ENCODE measurements around the gene PDSS1.
A peak's percentile ranks its signal among the peaks of the same experiment; 100 is the strongest.
"Not testable (repeated sequence)": the region's sequence is repeated elsewhere in the genome, so short reads cannot be mapped to it uniquely, and the experiment has no call there.

Gene PDSS1

DNA sequence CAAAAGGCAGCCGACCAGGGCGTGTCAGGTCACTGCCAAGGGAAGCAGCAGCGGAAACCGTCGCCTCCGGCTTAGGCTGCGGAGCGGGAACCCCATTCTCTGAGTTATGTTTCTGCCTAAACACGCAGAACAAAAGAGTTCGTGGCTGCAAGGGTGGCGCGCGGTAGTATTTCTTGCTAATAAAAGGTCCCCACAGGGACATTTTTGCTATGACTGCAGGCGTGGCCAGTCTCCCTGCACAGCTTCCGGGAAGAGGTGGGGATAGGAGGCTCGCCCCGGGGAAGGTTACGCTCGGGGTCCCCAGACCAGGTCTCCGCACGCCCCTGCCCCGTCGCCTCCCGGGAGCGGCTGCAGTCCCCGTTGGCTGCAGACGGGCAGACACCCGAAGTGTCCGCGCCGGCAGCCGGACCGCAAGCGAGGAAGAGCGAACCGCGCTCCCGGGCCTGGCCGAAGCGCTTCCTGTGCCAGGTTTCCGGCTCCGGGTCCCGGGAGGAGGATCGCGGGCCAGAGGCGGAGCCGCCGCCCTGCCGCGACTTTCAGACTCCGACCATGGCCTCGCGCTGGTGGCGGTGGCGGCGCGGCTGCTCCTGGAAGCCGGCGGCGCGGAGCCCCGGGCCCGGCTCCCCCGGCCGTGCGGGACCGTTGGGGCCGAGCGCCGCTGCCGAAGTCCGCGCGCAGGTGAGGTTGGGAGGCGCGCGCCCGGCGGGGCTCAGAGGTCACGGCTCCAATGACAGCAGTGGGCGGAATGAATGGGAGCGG lies at the start of gene PDSS1:
PDSS1 (plus strand) TSS at position 539 of the 759 bp plus-strand sequence; CDS start at position 550, 11 bp downstream.
- peak; percentile 24 for DNase-seq (ENCODE audit: low read depth)

GRCh38 chr10:26648245-26648636 lies 49.3 kb upstream of the PDSS1 start:
- DNase-seq (ENCODE audit: low read depth), result not testable (repeated sequence)

- DNase-seq (ENCODE audit: low read depth), result no peak
Measured at GRCh38 chr10:26650406-26650805, 47.1 kb upstream of the PDSS1 start.

- DNase-seq (ENCODE audit: low read depth), result not testable (repeated sequence)
Measured at GRCh38 chr10:26651476-26651875, 46.0 kb upstream of the PDSS1 start.

GRCh38 chr10:26653004-26653403 lies 44.5 kb upstream of the PDSS1 start:
- no peak for DNase-seq (ENCODE audit: low read depth)

- no peak for DNase-seq (ENCODE audit: low read depth)
Measured at GRCh38 chr10:26655746-26656145, 41.8 kb upstream of the PDSS1 start.

DNA sequence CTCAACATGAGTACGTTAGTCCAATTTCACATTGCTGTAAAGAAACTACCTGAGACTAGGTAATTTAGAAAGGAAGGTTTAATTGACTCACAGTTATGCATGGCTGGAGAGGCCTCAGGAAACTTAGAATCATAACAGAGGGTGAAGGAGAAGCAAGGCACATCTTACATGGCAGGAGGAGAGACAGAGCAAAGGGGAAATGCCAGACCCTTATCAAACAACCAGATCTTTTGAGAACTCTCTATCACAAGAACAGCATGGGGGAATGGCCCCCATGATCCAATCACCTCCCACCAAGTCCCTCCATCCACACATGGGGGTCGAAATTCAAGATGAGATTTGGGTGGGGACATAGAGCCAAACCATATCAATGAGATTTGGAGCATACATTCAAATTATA lies 34.6 kb upstream of the PDSS1 start:
- no peak for DNase-seq (ENCODE audit: low read depth)

DNA sequence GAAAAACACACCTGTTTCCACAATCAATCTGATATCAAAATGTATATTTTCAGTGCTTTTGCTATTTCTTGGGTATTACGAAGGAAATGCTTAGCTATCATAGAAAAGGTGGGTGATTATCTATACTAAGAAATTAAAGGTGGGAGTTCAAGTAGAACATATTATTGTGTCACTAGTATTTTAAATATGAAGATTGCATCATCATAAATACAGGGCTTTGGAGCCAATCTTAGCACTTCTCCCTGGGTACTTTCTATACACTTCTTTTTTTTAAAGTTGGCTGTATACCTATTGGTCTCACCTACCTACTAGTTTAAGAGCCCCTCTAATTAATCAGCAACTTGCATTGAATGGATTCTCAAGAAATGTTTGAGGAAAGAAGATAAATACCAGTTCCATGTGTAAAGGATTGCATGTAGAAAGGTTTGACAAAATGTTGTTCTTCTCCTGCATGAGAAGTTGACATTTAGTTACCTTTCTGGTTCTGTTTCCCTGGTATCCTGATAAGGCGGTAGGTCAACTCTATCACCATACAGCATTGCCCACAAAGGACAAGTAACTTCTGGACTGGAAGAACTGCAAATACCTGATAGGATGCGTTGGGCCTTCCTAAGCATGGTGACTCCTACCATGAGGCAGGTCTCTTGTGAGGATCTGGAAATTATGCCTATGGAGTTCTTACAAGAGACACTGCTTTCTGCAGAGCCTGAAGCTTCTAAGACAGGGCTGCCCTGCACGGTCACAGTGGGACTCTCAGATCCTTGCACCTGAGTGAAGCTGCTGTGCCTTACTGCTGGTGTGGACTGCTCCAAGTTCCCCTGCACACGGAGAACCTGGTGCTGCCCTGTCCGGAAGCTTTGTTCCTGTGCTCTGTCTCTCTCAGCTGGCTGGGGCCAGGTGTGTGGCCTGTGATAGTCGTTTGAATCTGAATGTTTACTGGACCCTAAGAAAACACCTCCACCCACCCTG lies 32.1 kb upstream of the PDSS1 start:
- no peak for DNase-seq (ENCODE audit: low read depth)

DNA sequence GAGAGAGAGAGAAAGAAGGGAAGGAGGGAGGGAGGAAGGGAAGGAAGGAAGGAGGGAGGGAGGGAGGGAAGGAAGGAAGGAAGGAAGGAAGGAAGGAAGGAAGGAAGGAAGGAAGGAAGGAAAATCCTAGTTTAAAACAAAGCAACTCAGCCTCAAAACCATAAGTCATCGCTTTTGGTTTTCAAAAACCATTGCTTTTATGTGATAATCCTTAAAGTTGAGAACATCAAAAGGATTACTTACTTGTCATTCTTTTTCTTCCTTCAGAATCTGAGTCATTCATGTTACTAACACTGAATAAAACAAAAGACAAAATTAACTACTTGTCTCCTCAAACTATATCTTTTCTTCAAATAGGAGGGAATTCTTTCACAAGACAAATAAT lies 21.6 kb upstream of the PDSS1 start:
- DNase-seq (ENCODE audit: low read depth), result no peak

- no peak for DNase-seq (ENCODE audit: low read depth)
Measured at GRCh38 chr10:26679588-26679987, 17.9 kb upstream of the PDSS1 start.

DNA sequence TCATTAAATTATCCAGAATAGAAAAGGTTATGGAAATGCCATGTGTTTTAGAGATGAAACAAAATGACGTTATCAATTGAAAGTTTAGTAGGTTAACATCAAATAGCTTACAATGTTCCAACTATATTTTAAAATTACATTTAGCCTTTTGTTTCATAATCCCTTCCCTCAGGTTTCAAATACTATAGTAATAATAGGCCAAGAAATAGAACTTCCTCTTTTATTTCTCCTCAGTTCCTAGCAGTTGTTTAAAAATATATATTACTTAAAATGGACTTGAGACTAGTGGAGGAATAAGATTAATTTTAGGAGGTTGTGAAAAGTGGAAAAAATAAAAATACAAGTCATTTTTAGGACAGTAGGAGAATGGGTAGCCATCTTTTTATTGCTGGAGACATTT lies 16.4 kb upstream of the PDSS1 start:
- DNase-seq (ENCODE audit: low read depth), result no peak

DNA sequence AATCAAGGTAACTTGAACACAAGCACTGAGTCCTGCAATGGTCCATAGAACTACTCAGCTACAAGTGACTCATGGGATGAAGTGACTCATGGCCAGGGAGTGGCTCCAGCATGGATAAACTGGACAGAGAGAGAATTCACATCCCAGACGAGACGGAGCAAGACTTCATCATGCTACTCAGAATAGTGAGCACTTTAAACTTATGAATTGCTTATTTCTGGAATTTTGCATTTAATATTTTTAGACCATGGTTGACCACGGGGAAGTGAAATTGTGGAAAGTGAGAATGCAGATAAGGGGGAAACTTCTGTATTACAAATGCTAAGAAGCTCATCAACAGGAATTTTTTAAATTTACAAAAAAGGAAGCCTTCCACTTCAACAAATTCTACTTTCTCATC lies 15.5 kb upstream of the PDSS1 start:
- not testable (repeated sequence) for DNase-seq (ENCODE audit: low read depth)

DNA sequence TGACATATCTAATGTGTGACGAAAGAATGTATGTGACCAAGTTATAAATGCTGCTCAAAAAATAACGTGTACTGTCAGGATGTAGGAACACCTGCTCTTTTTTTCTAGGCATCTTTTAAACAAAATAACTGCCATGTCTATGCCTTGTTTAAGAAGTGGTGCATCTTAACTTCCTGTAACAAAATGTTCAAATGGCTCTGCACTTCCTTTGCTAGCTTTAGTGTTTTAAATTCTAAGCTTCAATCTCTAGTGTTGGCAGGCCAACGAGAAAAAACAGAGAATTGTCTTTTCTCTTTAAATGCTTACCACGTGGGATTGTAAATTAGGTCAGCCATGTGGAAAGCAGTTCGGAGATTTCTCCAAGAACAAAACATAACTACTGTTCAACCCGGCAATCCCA lies 14.6 kb upstream of the PDSS1 start:
- DNase-seq (ENCODE audit: low read depth), result no peak

- not testable (repeated sequence) for DNase-seq (ENCODE audit: low read depth)
Measured at GRCh38 chr10:26684667-26685264, 12.7 kb upstream of the PDSS1 start.

- no peak for DNase-seq (ENCODE audit: low read depth)
Measured at GRCh38 chr10:26685441-26685840, 12.1 kb upstream of the PDSS1 start.

DNA sequence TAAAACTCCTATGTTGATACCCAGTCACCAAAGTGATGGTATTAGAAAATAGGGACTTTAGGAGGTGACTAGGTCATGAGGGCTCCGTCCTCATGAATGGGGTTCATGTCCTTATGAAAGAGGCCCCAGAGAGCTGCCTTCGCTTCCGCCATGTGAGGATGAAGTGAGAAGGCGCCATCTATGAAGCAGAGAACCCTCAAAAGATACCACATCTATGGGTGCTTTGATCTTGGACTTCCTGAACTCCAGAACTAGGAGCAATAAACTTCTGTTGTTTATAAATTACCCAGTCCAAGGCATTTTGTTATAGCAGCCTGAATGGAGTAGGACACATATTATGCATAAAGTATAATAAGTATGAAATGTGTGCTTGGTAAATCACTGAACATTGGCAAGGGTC lies 8.1 kb upstream of the PDSS1 start:
- no peak for DNase-seq (ENCODE audit: low read depth)

- no peak for DNase-seq (ENCODE audit: low read depth)
Measured at GRCh38 chr10:26690731-26691475, 6.6 kb upstream of the PDSS1 start.

DNA sequence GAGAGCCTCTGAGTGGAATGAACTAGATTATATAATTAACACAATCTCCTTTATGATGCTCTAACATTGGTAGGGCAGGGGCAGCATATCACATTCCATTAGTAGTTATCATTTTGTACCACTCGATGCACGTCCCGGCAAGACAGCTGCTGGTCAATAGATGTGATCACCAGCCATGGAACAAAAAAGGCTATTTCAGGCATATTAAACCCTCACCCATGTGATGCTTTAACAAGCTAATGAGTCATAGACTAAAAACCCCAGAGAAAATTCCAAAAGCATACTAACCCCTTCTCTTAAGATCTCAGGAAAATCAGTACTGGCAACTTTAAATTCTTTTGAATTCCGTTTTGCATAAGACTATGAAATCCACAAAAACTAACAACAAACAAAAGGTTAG lies 3.0 kb upstream of the PDSS1 start:
- not testable (repeated sequence) for DNase-seq (ENCODE audit: low read depth)

- DNase-seq (ENCODE audit: low read depth), result no peak
Measured at GRCh38 chr10:26696786-26697162, 727 bp upstream of the PDSS1 start.

DNA sequence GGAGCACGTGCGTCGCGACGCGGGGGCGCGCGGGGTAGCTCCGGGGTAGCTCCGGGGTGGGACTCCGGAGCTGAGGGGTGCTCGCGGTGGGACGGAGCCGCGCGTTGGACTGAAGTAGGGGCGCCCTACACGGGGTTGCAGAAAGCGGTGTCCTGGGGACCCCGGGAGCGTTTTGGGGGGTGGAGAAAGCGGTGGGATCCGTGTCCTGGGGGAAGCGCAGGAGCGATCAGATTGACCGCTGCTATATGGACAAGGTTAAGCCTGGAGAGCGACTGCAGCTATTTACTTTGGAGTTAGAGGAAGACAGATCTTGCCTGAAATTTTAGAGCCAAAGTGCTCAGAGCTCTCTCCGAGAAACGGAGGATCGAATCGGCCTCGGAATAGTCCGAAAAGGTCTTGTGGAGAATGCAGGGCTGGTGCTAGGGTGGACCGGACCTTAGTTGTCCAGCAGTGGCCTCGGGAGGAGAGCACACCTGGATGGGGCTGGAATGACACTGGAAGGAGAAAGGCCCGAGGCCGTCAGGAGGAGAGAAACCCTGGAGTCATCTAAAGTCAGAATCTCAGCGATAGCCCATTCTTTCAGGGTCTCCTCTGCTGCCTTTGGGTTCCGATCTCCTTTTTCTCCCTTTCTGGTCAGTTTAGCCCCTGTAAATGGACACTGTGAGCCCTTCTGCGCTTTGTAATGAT lies 564 bp downstream of the PDSS1 start:
- no peak for DNase-seq (ENCODE audit: low read depth)

DNA sequence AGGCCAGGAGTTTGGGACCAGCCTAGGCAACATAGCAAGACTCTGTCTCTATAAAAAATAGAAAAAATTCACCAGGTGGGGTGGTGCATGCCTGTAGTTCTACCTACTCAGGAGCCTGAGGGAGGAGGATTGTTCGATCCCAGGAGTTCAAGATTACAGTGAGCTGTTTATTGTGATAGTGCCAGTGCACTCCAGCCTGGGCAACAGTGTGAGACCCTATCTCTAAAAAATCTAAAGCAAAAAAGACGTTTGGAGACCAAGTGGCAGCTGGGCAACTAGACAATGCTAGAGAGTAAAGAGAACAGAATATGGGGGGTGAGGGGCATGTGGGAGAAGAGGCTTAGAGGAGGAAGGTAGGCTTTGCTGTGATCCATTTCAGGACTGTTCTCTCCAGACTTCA lies 1.4 kb downstream of the PDSS1 start:
- no peak for DNase-seq (ENCODE audit: low read depth)

Measured in stimulated activated CD8-positive, alpha-beta memory T cell treated with anti-CD3 and anti-CD28 coated beads, Interleukin-15, amount 100 ng/mL, for 1 hour (primary cell).